Ecto neural progenitor cell (in vitro differentiated cells): ENCODE measurements around the gene DCP1A.
"Not testable (repeated sequence)": the region's sequence is repeated elsewhere in the genome, so short reads cannot be mapped to it uniquely, and the experiment has no call there.

Source experiments
- DNase-seq: peaks from one replicate; pipeline ENCODE4 v3.0.0-alpha.2; 2018; ENCODE audit warnings: low spot score

The DCP1A gene

DNA sequence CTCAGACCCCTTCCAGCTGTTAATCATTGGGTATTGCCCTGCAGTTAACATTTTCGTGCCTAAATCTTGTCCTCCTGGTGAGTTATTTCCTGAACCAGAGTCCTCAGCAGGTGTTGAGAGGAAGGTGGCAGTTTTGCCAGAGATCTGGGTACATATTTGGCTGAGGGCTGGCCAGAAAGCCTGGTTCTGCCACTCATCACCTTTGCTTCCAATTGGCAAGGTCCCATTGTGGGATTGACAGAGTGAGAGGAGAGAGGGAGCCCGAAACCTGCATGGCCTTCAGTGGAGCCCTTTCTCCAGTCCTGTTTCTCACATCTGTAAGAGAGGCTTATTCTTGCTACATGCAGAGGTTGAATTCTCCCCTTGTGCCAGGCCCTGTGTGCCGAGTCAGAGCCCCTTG lies 82.6 kb downstream of the DCP1A start:
- no peak for DNase-seq

DNA sequence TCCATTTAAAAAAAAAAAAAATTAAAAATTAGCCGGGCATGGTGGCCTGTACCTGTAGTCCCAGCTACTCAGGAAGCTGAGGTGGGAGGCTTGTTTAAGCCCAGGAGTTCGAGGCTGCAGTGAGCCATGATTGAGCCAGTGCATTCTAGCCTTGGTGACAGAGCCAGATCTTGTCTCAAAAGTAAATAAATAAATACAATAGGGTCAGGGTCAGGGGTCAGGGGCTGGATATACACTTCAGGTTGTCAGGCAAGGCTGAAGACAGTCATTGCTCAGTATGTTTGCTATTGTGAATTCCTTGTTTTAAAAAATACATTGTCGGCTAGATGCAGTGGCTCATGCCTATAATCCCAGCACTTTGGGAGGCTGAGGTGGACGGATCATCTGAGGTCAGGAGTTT lies 83.4 kb downstream of the DCP1A start:
- DNase-seq, result no peak

DNA sequence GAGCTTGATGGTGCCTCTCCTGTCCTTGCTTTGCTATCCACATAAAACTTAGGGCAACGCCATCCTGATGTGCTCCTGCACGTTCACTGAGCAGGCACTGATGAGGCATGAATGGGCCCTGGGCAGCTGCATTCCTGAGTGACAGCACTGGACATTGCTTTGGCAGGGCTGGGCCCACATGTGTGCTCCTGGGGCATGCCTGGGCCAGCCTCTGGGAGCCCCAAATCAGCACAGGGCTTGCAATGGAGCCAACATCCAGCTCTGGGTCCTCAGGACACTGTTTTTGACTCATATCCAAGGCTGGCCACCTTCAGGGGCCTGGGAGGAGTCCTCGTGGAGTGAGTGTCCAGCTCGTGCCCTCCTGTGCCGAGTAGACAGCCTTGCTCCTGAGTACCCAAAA lies 85.6 kb downstream of the DCP1A start:
- DNase-seq, result no peak

DNA sequence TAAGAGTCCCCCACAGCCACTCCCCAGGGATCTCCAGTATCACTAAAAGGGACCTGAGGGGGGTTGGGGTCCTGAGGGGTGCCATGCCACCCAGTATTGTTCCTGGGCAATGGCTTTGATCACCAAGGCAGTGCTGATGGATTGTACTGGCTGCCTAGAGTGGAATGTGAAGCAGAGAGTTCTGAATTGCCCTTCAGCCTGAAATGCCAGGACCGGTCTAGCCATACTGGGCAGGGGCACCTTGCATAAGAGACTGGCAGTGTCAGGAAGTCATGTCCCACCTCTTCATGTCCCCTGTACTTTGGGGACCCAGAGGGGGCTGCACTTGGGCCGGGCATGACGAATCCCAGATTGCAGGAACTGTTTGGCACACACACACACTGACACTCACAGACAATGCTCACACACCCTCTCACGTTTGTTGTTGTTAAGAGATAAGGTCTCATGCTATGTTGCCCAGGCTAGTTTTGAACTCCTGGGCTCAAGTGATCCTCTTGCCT lies 87.0 kb downstream of the DCP1A start:
- DNase-seq, result no peak

DNA sequence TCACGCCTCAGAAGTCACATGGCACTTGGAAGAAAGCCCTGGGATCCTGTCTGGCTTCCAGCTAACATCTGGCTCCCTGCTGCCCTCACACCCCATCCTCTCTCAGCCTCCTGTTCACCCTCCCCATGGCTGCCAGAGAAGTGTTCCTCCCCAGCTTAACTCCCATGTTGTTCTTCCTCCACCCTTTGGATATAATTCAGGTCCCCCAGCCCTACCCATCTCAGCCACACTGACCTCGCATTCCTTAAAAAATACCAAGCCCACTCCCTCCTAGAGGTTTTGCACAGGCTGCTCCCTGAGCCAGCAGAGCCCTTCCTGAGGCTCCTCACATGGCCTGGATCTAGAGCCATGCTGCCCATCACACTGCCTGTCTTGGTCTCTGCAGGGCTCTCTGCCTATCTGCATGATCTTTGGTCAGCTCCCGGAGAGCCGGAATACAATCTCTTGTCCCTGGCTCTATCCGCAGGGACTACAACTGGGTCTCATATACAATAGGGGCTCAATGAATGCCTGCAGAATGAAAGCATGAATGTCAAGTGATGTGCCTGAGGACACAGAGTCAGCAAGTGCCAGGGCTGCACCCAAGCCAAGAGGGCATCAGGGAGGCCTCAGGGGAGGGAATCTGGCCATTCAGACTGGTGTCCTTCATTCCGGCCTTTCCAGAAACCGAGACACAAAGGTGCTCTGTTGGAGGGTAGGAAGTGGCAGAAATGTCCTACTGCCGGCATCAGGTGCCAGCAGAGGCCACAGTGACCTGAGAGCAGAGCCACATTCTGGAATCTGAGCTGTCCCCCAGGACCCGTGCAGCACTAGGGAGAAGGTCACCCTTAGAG lies 87.7 kb downstream of the DCP1A start:
- DNase-seq, result no peak

DNA sequence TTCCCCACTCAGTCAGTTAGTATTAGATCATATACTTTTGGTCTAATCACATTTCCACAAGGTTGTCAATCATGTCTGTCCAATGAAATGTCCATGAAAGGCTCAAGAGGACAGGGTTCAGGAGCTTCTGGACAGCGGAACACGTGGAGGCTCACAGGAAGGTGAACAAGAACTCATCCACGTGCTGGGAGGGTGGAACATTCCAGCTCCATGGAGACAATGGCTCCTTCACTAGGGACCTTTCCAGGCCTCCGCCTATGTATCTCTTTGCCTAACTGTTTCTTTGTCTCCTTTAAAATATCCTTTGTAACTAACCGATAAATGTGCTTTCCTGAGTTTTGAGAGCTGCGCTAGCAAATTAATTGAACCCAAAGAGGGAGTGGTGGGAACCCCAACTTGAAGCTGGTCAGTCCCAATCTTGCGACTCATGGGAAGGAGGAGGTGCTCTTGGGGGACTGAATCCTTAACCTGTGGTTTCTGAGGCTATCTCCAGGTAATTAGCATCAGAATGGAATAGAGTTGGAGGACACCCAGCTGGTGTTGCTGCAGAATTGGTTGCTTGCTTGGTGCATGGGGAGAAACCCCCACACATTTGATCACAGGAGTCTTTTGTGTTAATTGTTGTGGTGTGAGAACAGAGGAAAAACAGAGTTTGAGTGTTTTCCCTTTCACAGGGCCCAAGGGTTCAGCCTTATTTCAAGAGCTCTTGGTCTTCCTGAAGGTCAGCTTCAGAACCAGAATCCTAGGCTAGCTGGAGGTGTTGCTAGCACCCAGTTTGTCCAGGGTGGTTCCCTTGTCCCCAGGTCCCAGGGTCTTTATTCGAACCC lies 88.5 kb downstream of the DCP1A start:
- no peak for DNase-seq

DNA sequence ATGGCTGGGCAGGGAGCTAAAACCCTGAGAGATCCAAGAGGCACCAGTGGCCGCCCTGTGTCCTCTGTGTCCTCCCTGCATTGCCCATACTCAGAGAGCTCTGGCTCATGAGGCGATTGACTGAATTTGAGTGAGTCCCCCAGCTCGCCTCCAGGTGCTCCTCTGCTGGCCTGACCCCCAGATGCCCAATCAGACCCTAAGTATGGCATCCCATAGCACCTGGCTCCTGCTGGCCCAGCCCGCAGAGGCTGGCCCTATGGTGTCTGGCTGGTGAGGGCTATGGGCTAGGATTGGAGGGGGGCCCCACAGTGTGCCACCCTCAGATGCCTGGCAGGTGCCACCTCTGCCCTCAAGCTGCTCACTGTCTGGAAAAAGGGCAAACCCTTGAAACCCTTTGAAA lies 89.9 kb downstream of the DCP1A start:
- no peak for DNase-seq

DNA sequence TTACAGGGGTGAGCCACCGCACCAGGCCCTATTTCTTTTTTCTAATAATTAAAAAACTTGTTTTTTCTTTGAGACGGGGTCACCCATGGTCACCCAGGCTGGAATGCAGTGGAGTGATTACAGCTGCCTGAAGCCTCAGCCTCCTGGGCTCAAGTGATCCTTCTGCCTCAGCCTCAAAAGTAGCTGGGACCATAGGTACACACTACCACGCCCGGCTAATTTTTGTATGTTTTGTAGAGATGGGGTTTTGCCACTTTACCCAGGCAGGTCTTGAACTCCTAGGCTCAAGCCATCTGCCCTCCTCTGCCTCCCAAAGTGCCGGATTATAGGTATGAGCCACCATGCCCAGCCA lies 90.7 kb downstream of the DCP1A start:
- no peak for DNase-seq

DNA sequence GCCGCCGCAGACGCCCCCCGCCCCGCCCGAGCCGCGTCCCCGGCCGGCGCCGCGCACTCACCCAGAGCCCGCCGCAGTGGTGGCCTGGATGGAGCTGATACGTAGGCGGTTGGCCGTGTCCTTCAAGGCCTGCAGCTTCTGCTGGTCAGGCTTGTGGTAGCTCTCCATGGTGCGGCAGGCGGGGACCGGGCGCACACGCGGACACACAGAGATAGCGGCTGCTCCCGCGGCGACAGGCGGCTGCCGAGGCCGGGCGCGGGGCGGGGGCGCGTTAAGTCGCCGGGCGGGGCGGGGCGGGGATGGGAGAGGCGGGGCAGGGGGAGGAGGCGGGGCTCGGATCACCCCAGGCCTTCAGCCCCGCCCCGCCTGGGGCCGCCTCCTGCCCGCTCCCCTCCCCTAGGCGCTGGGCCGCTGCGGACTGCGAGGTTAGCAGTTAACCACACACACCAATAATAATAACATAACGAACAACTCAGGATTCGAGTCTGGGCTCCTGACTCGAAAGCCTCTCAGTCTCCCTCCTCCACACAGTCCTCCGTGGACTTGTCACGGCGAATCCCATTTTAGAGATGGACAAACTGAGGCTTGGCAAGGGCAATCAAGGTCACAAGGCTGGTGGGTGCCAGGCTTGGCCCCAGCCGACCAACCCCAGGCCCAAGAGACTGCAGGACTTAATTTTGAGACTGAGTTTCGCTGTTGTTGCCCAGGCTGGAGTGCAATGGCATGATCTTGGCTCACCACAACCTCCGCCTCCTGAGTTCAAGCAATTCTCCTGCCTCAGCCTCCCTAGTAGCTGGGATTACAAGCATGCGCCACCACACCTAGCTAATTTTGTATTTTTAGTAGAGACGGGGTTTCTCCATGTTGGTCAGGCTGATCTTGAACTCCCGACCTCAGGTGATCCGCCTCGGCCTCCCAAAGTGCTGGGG lies 91.3 kb downstream of the DCP1A start, which contains the start of gene TKT:
Gene TKT (minus strand): TSS at position 248 of the 929 bp plus-strand sequence. CDS start 80 bp downstream, at position 168.
- DNase-seq, result peak; percentile 89

DNA sequence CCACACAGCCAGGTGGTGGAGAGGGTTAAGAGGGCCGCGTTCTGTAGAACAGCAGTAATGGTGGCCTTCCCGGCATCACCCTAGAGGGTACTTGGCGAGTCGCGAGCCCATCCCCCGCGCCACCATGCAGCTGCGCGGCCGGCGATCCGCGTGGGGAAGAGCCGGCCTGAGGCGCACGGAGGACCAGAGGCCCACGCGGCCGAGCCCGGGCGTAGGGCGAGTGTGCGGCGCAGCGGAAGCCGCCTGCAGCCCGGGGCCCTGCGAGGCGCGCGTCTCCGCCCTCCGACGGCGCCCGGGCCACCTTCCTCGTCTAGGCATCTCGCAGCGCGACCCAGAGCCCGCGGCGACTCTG lies 91.9 kb downstream of the DCP1A start:
- DNase-seq, result no peak

DNA sequence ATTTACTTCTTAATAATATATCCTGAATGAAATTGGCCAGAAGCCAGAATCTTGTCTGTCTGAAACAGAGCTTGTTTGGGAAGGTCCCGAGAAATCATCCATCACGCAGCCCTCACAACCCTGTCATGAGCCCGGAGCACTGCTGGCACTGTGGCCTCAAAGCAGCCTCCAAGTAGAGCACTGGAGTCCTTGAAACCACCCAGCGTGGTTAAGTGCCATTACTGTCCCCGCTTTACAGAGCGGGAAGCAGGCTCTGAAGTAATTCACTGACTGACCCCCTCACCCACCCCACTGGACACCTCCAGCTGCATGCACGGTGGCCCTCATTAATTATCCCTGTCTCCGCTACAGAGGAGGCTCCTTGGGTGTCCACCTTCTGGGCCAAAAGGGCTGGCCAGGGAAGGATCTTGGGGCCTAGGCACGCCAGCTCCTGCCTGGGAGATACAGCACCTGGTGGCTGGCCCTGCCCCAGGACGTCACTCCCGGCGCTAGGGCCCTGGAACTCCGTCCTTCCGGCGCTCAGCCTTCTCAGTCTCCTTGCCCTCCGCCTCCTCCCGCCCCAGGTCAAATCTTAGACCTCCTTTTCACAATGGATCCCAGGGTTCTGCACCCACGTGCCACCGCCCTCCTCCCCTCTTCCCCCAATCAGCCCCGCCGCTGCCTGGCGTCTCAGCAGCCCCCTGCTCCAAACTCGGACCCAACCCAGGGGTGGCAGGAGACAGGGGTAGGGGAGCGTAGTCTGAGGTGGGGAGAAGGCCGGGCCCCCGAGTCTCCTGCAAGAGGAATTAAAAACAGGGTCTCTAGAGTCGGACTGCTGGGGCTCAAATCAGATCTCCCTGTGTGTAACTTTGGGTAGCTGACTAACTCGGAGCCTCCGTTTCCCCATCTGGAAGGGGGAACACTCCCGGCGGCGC lies 92.6 kb downstream of the DCP1A start:
- DNase-seq, result peak; percentile 84

DNA sequence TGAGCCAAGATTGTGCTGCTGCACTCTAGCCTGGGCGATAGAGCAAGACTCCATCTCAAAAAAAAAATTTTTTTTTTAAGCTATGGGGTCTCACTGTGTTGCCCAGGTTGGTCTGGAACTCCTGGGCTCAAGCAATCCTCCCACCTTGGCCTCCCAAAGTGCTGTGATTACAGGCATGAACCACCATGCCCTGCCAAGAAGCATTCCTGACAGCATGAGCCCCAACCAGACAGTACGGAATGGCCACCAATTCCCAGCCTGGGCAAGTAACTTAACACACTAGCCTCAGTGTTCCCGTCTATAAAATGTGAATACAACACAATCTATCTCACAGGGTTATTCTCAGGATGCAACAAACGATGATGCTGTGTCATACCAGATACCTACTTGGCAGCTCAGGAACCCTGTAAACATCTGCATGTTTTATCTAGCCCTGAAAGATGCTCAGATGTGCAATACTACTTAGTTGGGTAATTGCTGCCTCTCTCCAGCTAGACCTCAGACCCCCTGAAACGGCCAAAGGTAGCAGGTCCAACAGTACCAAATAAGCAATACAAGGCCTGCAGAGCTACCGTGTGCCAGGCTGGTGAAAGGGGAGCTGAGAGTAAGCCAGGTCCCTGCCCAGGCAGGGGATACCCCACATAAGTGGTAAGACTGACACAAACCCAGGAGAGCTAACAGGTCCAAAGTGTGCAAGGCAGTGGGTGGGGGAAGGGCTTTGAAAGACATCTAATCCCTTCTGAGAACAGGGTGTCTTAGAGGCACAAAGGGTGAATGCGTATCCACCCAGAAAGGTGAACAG lies 93.4 kb downstream of the DCP1A start:
- DNase-seq, result no peak

DNA sequence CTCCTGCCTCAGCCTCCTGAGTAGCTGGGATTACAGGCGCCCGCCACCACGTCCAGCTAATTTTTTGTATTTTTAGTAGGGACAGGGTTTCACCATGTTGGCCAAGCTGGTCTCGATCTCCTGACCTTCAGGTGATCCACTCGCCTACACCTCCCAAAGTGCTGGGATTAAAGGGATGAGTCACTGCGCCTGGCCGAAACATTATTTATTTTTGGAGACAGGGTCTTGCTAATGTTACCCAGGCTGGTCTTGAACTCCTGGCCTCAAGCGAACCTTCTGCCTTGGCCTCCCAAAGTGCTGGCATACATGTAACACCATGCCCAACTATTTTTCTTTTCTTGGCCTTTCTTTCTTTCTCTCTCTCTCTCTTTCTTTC lies 94.4 kb downstream of the DCP1A start:
- not testable (repeated sequence) for DNase-seq

DNA sequence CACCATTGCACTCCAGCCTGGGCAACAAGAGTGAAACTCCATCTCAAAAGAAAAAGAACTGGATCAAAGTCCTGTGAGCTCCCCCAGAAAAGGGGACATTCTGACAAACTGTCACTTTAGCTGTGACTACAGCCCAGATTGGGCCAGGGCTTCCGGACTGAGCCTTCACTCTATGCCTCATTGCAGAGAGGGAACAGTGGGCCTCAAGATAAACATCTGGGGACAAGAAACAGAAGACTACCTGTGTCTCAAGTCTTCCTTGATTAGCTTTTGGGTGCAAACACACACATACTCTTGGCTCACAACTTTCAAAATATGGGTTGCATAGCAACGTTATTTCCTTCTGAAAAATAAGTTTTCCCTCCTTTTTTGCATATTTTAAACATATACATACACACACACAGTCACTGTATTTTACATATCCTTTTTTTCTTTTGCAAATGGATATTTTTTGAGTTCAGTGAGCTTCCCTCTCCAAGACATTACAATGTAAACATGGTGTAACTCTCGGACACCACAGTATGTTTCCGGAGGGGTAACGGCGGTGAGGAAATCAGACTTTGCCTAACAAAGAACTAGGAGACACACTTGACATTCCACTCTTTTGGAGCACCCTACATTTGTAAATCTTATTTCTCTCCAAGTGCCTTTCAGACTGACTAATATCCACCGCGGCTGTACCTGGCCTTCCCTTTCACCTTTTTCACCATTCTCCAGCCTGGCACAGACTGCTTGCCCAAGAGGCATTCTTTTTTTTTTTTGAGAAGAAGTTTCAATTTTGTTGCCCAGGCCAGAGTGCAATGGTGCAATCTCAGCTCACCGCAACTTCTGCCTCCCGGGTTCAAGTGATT lies 95.0 kb downstream of the DCP1A start:
- DNase-seq, result no peak

DNA sequence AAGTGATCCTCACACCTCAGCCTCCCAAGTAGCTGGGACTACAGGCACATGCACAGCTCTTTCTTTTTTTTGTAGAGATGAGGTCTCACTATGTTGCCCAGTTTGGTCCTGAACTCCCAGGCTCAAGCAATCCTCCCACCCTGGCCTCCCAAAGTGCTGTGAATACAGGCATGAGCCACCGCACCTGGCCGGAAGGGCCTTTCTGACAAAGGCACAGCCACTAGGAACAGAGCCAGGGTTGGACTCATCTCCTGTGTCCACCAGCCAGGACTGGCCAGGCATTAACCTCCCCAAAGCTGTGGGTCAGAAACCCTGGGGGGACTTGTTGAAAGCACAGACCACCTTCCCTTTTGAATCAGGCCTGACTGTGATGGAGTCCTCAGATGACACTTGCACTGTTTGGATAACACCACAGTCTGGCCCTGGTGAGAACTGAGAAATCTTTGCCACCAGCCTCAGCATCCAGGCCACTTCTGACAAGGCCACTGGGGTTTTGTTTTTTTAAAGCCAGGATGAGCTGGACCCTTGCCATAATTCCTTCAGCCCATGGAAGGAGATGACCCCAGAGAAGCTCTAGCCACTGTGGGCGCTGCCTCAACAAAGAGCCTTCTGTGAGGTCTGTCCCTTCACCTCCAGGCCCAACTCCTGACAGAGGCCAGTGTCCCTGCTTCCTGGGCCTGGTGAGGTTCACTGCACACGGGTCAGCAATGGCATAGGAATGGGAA lies 96.3 kb downstream of the DCP1A start:
- no peak for DNase-seq

DNA sequence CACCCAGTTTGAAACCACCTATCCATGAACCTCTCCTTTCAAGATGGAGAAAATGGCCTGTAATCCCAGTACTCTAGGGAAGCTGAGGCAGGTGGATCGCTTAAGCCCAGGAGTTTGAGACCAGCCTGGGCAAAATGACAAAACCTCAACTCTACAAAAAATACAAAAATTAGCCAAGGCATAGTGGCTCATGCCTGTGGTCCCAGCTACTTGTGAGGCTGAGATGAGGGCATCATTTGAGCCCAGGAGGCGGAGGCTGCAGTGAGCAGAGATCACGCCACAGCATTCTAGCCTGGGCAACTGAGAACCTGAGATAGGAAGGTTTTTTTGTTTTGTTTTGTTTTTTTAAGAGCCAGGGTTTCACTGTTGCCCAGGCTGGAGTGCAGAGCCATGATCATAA lies 96.9 kb downstream of the DCP1A start:
- DNase-seq, result no peak

DNA sequence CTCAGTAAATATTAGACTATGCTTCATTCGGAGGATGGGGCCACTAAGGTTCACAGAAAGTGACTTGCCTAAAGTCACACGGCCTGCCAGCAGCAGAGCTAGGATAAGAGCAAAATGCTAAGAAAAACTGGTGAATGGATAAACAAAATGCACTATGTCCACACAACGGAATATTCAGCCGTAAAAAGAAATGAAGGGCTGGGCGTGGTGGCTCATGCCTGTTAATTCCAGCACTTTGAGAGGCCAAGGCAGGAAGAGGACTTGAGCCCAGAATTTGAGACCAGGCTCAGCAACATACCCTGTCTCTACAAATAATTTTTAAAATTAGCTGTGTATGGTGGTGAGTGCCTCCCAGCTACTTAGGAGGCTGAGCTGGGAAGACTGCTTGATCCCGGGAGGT lies 99.2 kb downstream of the DCP1A start:
- no peak for DNase-seq

DNA sequence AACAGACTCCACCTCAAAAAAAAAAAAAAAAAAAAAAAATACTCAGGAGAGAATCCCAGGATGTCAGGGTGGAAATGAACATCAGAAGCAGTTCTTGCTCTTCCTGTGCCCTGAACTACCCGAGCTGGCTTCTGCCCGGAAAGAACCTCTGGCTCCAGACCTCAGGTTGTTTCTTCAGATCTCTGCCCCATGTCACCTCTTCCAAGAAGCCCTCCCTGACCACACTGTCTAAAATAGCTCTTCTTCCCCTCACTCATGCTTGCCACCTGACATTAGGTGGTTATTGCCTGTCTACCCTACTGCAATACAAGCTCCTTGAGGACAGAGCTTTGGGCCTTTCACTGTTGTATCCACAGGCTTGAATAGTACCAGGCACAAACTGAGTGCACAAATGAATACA lies 99.7 kb downstream of the DCP1A start:
- DNase-seq, result no peak

DNA sequence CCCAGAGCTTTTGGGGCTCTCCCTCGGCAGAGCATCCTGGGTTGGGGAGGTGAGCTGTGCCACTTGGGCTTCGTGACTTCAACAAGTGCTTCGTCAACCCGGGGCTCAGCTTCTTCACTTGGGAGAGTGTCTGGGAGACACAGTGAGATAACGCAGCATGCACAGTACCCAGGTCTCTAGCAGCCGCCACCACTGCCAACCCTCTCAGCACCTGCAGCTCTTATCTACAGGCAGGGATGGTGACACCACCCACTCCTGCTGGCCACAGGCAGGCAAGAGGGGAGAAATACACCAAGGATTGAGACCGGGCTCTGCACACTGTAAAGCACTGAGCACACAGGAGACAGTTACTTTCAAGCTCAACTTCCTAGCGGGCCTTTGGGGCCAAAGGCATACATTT lies 103.1 kb downstream of the DCP1A start:
- DNase-seq, result no peak
